Ishikawa (cell line): ENCODE results near the gene AGAP1.

Experiments
- CEBPB ChIP-seq: IDR thresholded peaks from 2 replicates; pipeline ENCODE4 v1.6.1; 2012
- CREB1 ChIP-seq: IDR thresholded peaks from 2 replicates; pipeline ENCODE4 v1.6.1; 2012; ENCODE audit warnings: low read depth
- EGR1 ChIP-seq: IDR thresholded peaks from 2 replicates; pipeline ENCODE4 v1.6.1; 2012
- EP300 ChIP-seq: IDR thresholded peaks from 2 replicates; pipeline ENCODE4 v1.6.1; 2012; ENCODE audit warnings: borderline replicate concordance
- FOXM1 ChIP-seq: IDR thresholded peaks from 2 replicates; pipeline ENCODE4 v1.6.1; 2012; ENCODE audit warnings: low read depth, borderline replicate concordance
- MAX ChIP-seq: IDR thresholded peaks from 2 replicates; pipeline ENCODE4 v1.6.1; 2012
- NFIC ChIP-seq: IDR thresholded peaks from 2 replicates; pipeline ENCODE4 v1.6.1; 2012
- RAD21 ChIP-seq: IDR thresholded peaks from 2 replicates; pipeline ENCODE4 v1.6.1; 2012; ENCODE audit warnings: low read depth
- REST ChIP-seq: IDR thresholded peaks from 2 replicates; pipeline ENCODE4 v1.6.1; 2012; ENCODE audit warnings: low read depth, mild to moderate bottlenecking
- TAF1 ChIP-seq: IDR thresholded peaks from 2 replicates; pipeline ENCODE4 v1.6.1; 2012; ENCODE audit warnings: low read depth, mild to moderate bottlenecking
- TCF12 ChIP-seq: IDR thresholded peaks from 2 replicates; pipeline ENCODE4 v1.6.1; 2012; ENCODE audit warnings: low read depth
- TEAD4 ChIP-seq: IDR thresholded peaks from 2 replicates; pipeline ENCODE4 v1.6.1; 2012
- USF1 ChIP-seq: IDR thresholded peaks from 2 replicates; pipeline ENCODE4 v1.6.1; 2012
- YY1 ChIP-seq: IDR thresholded peaks from 2 replicates; pipeline ENCODE4 v1.6.1; 2012; ENCODE audit warnings: low read depth
- ZBTB7A ChIP-seq: IDR thresholded peaks from 2 replicates; pipeline ENCODE4 v1.6.1; 2012; ENCODE audit warnings: low read depth

Gene AGAP1

GRCh38 chr2:235989591-235989990 lies 495.7 kb downstream of the AGAP1 start:
- TF ChIP-seq USF1 (no peak), FOXM1 (no peak)

DNA sequence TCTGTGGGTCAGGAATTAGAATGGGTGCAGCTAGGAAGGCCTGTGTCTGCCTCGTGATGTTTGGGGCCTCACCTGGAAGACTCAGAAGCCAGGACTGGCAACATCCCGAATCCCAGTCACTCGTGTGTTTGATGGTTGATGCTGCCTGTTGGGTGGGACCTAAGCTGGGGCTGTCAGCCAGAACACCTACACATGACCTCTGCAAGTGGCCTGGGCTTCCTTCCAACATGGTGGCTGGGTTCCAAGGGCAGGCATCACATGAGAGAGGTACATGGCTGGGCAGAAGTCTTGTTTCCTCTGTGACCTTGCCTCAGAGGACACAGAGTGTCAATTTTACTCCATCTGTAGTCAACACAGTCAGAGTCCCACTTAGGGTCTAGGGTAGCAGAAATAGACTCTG lies 496.5 kb downstream of the AGAP1 start:
- TF ChIP-seq YY1 (no peak), TCF12 (no peak), CEBPB (no peak), REST (no peak), CREB1 (no peak), MAX (no peak), EGR1 (no peak), FOXM1 (no peak), USF1 (no peak), NFIC (no peak), TAF1 (no peak)

- TF ChIP-seq CEBPB (no peak), RAD21 (no peak), REST (no peak), YY1 (no peak), TEAD4 (no peak), CREB1 (no peak), EGR1 (no peak), NFIC (no peak)
Measured at GRCh38 chr2:235992024-235992423, 498.2 kb downstream of the AGAP1 start.

DNA sequence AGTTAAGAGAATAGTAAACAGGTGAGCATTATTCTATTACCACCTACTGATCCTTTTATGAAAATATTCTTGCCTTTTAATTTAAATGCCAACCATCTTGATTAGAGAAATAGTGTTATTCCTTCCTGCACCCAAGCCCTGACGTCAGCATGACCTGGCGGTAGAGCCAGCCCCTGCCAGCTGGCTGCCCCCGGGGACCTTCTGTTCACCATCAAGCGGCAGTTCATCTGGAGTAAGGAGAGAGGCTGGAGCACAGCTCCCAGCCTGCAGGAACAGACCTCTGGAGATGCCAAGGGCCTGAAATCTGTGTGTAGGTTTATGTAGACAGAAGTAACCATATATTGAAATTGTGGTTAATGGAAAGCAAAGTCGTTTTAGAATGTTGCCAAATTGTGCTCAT lies 502.6 kb downstream of the AGAP1 start:
- TF ChIP-seq USF1, result no peak
- no peak for TF ChIP-seq CEBPB
- no peak for TF ChIP-seq RAD21
- TF ChIP-seq CREB1, result no peak
- no peak for TF ChIP-seq EP300
- no peak for TF ChIP-seq TEAD4
- no peak for TF ChIP-seq YY1
- no peak for TF ChIP-seq MAX
- no peak for TF ChIP-seq TCF12

GRCh38 chr2:235999011-235999410 lies 505.2 kb downstream of the AGAP1 start:
- no peak for TF ChIP-seq ZBTB7A
- TF ChIP-seq NFIC, result no peak
- TF ChIP-seq YY1, result no peak
- TF ChIP-seq REST, result no peak
- no peak for TF ChIP-seq EGR1
- no peak for TF ChIP-seq CEBPB
- no peak for TF ChIP-seq RAD21
- no peak for TF ChIP-seq CREB1
- no peak for TF ChIP-seq FOXM1
- TF ChIP-seq TEAD4, result no peak
- TF ChIP-seq TCF12, result no peak
